ENCODE measurements around the gene ABHD2.

ABHD2 gene

GRCh38 chr15:89087161-89087829 is 961 bp upstream of the ABHD2 start:
- TF ChIP-seq REST (IDR thresholded peaks at IDR 0.05; ENCODE audit: insufficient read depth in 1 of 2, low read depth in 2 of 2, low read length in 2 of 2), result no peak
- TF ChIP-seq POLR2AphosphoS5 (IDR thresholded peaks at IDR 0.05; ENCODE audit: low read depth, low read length), result no peak
- TF ChIP-seq SIN3A (IDR thresholded peaks at IDR 0.05; ENCODE audit: borderline replicate concordance, insufficient read depth, low read length), result no peak
- no peak for TF ChIP-seq TAF1 (IDR thresholded peaks at IDR 0.05; ENCODE audit: borderline replicate concordance, insufficient read depth, low read length)
- TF ChIP-seq FOXP2 (optimal IDR thresholded peaks at IDR 0.05; ENCODE audit: borderline replicate concordance, extremely low read depth, extremely low read length, insufficient read depth), result no peak

GRCh38 chr15:89088605-89089315 is 504 bp downstream of the ABHD2 start:
- TF ChIP-seq REST (IDR thresholded peaks at IDR 0.05; ENCODE audit: insufficient read depth in 1 of 2, low read depth in 2 of 2, low read length in 2 of 2) (peak; percentile 86 to 89), POLR2AphosphoS5 (IDR thresholded peaks at IDR 0.05; ENCODE audit: low read depth, low read length) (no peak), FOXP2 (optimal IDR thresholded peaks at IDR 0.05; ENCODE audit: borderline replicate concordance, extremely low read depth, extremely low read length, insufficient read depth) (no peak), SIN3A (IDR thresholded peaks at IDR 0.05; ENCODE audit: borderline replicate concordance, insufficient read depth, low read length) (no peak), TAF1 (IDR thresholded peaks at IDR 0.05; ENCODE audit: borderline replicate concordance, insufficient read depth, low read length) (no peak)

DNA sequence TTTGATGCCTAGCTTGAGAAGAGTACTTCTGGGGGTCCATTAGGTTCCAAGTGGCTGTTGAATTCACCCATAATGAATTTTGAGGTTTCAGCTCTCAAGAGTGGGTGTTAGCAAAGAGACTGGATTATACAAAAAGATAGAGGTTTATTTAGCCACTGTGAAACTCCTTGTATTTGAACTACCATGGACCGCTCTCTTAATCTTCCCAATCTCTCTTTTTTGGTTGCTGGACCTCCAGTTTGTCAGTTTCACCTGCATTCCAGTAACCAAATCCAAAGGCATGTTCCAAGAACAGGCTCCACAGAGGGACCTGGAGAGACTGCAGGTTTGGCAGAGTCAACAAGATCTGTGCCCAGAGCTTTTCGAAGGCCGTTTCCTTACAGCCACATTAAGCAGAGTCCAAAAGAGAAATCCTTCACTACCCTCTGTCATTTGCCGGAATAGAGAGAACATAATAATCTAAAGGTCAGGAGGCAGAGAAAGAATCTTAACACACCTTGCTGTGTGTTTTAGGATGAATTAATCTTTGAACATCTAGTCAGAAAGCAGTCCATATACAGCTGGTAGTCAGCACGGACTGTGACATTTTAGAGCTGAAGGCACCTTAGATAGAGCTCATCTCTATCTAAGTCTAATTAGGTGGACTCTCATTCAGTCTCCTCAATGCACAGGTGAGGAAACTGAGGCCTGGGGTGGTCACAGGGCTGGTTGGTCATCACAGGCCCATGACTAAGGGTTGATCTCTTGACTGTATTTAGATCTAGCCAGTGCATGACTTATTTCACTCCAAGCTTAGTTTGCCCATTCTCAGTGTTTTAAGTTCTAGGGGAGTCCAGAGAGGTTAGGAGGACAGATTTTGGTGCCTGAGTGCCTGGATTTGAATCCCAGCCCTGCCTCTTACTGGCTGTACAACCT is 1.3 kb downstream of the ABHD2 start:
- TF ChIP-seq POLR2AphosphoS5 (IDR thresholded peaks at IDR 0.05; ENCODE audit: low read depth, low read length) (no peak), REST (IDR thresholded peaks at IDR 0.05; ENCODE audit: insufficient read depth in 1 of 2, low read depth in 2 of 2, low read length in 2 of 2) (no peak), SIN3A (IDR thresholded peaks at IDR 0.05; ENCODE audit: borderline replicate concordance, insufficient read depth, low read length) (no peak), FOXP2 (optimal IDR thresholded peaks at IDR 0.05; ENCODE audit: borderline replicate concordance, extremely low read depth, extremely low read length, insufficient read depth) (no peak), TAF1 (IDR thresholded peaks at IDR 0.05; ENCODE audit: borderline replicate concordance, insufficient read depth, low read length) (no peak)

DNA sequence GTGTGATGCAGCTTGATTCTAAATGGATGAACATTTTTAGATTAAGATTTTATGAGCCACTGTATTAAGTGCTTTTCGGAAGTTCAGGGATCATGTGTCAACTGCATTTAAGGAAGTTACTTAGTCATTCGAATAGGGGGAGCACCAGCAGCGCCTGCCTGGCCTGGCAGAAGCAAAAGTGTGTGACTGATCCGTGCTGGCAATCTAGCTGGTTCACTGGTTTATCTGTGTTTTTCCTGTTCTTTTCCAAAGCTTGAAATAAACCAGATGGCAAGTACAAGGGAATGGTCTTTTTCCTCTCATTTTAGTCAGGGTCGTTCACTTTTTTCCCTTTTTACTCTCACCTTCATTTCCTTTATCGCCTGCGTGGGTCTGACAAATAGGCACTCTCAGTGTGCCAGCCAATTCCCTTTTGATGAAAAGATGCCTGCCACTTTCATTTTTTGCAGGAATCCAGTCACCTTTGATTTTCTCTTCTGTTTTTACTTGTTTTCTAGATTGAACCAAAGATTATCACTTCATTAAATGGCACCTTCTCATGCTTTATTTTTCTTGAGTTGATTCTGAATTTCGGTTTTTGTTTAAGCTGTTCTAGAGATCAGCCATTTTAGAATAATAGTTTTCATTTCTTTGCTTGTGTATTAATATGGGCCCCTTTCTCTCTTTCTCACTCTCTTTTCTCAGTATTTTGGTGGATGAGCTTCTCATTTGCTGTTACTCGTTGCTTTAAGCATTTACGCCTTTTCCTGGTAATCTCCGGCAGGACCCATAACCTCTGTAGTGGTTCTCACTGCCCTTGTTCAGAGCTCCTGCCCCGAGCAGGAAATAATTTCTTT is 2.8 kb downstream of the ABHD2 start:
- TF ChIP-seq TAF1 (IDR thresholded peaks at IDR 0.05; ENCODE audit: borderline replicate concordance, insufficient read depth, low read length), result no peak
- TF ChIP-seq POLR2AphosphoS5 (IDR thresholded peaks at IDR 0.05; ENCODE audit: low read depth, low read length), result no peak
- TF ChIP-seq SIN3A (IDR thresholded peaks at IDR 0.05; ENCODE audit: borderline replicate concordance, insufficient read depth, low read length), result no peak
- no peak for TF ChIP-seq REST (IDR thresholded peaks at IDR 0.05; ENCODE audit: insufficient read depth in 1 of 2, low read depth in 2 of 2, low read length in 2 of 2)
- TF ChIP-seq FOXP2 (optimal IDR thresholded peaks at IDR 0.05; ENCODE audit: borderline replicate concordance, extremely low read depth, extremely low read length, insufficient read depth), result no peak
